ENCODE data around the gene COMT.
"Not testable (repeated sequence)": the region's sequence is repeated elsewhere in the genome, so short reads cannot be mapped to it uniquely, and the experiment has no call there.

The COMT gene

GRCh38 chr22:19941365-19942082 lies at the start of gene COMT, which contains the start of gene TXNRD2:
TSS of gene COMT (plus strand) at chr22:19941772. CDS start at chr22:19962527, 20,755 bp downstream.
TSS of gene TXNRD2 (minus strand) at chr22:19941818. CDS start at chr22:19941803, 15 bp downstream.
- DNase-seq = peak; percentile 74

GRCh38 chr22:19892257-19892879 lies 49.2 kb upstream of the COMT start:
- peak; percentile 71 for DNase-seq

- DNase-seq = no peak
Measured at GRCh38 chr22:19892925-19893324, 48.6 kb upstream of the COMT start.

- DNase-seq = no peak
Measured at GRCh38 chr22:19893363-19893762, 48.2 kb upstream of the COMT start.

GRCh38 chr22:19895160-19895849 lies 46.3 kb upstream of the COMT start:
- DNase-seq = no peak

- DNase-seq = peak; percentile 30
Measured at GRCh38 chr22:19896665-19897355, 44.8 kb upstream of the COMT start.

- DNase-seq = no peak
Measured at GRCh38 chr22:19897726-19898125, 43.8 kb upstream of the COMT start.

GRCh38 chr22:19898145-19898544 lies 43.4 kb upstream of the COMT start:
- no peak for DNase-seq

GRCh38 chr22:19898831-19899567 lies 42.6 kb upstream of the COMT start:
- DNase-seq = no peak

- no peak for DNase-seq
Measured at GRCh38 chr22:19900707-19901436, 40.7 kb upstream of the COMT start.

- no peak for DNase-seq
Measured at GRCh38 chr22:19901577-19902244, 39.9 kb upstream of the COMT start.

GRCh38 chr22:19902245-19902715 lies 39.3 kb upstream of the COMT start:
- no peak for DNase-seq

- no peak for DNase-seq
Measured at GRCh38 chr22:19903031-19903430, 38.5 kb upstream of the COMT start.

- DNase-seq = no peak
Measured at GRCh38 chr22:19903513-19903912, 38.1 kb upstream of the COMT start.

GRCh38 chr22:19904174-19904856 lies 37.3 kb upstream of the COMT start:
- DNase-seq = no peak

GRCh38 chr22:19904935-19905334 lies 36.6 kb upstream of the COMT start:
- DNase-seq = no peak

GRCh38 chr22:19905347-19906276 lies 36.0 kb upstream of the COMT start:
- no peak for DNase-seq

- not testable (repeated sequence) for DNase-seq
Measured at GRCh38 chr22:19906864-19907263, 34.7 kb upstream of the COMT start.

- not testable (repeated sequence) for DNase-seq
Measured at GRCh38 chr22:19907902-19908301, 33.7 kb upstream of the COMT start.
